SK-N-MC (cell line): ENCODE measurements around the gene HSPA4.

ENCODE experiments used
- DNase-seq: peaks from one replicate; pipeline ENCODE4 v3.0.0-alpha.2; 2011; ENCODE audit warnings: low read depth, low spot score
- H3K27ac ChIP-seq: fragments of 200-600 bp; sonication (generic); 2 replicates; pipeline ENCODE4 v1.5.1; 2016; ENCODE audit warnings: mixed run types
- H3K36me3 ChIP-seq: fragments of 200-600 bp; sonication (generic); 2 replicates; pipeline ENCODE4 v1.6.1; 2017; ENCODE audit warnings: antibody characterized with exemption, low read length, mixed read lengths; ENCODE audit not compliant: insufficient read depth
- H3K4me3 ChIP-seq: fragments of 200-600 bp; sonication (generic); 2 replicates; pipeline ENCODE4 v1.5.1; 2016
- H3K9ac ChIP-seq: fragments of 200-600 bp; sonication (generic); 2 replicates; pipeline ENCODE4 v1.8.0; 2017; ENCODE audit warnings: mixed run types, mixed read lengths; ENCODE audit not compliant: insufficient read length
- H3K9me3 ChIP-seq: fragments of 200-600 bp; sonication (generic); 2 replicates; pipeline ENCODE4 v1.6.1; 2017; ENCODE audit warnings: low read depth, mild to moderate bottlenecking, antibody characterized with exemption, low read length, moderate library complexity, mixed read lengths
- EZH2 ChIP-seq: fragments of 200-600 bp; sonication (generic); IDR thresholded peaks from one replicate; pipeline ENCODE4 v1.6.1; 2017; ENCODE audit warnings: antibody characterized with exemption
- FOXP2 ChIP-seq: optimal IDR thresholded peaks from 2 replicates; pipeline ENCODE3; 2011; ENCODE audit warnings: mild to moderate bottlenecking, moderate library complexity; ENCODE audit not compliant: insufficient read depth; ENCODE audit errors: extremely low read length, control extremely low read depth
- POLR2AphosphoS5 ChIP-seq: IDR thresholded peaks from 2 replicates; pipeline ENCODE4 v1.6.1; 2012; ENCODE audit warnings: mild to moderate bottlenecking, low read depth, low read length, borderline replicate concordance

Gene HSPA4

DNA sequence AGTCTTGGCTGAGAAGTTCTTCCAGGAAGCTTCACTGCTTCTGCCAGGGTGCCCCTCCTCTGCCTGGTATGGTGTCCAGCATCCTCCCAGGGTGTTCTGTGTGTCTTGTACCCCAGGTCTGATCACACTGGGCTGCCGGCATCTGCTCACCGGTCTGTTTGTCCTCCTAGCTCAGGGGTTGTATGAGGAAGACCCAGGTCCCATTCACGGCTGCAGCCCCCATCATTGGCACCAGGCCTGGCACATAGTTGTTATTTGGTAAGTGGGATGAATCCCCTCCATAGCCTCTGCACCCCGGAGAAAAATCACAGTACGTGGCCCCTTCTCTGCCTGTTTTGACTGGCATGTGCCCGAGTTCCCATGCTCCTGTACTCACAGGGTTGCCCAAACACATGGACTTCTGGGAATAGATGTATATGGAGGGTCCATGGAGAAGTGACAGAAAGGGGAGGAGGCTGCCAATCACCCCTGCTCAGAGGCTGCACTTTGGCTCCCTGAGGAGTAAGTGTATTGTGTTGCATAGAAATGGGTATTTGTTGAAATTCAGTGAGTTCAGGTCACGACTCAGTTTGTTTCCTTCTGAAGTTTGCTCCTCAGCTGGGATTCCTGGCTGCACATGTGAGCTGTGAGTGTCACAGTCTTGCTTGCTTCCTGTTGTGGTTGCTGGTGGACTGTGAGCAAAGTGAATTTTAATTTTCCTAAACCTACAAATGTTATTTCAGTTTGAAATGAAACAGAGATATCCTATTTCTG is 96.2 kb downstream of the HSPA4 start:
- no peak for TF ChIP-seq EZH2
- no peak for TF ChIP-seq FOXP2
- TF ChIP-seq POLR2AphosphoS5 = no peak
- H3K4me3 ChIP-seq = no peak overlapping the region
- H3K36me3 ChIP-seq = no peaks in the 10 kb centered on the region
- no peak for DNase-seq
- H3K9ac ChIP-seq = no peak overlapping the region
- no peak overlapping the region for H3K27ac ChIP-seq
- H3K9me3 ChIP-seq = no peaks in the 10 kb centered on the region

GRCh38 chr5:133149345-133149744 is 97.5 kb downstream of the HSPA4 start:
- H3K9ac ChIP-seq = no peak overlapping the region
- no peak overlapping the region for H3K27ac ChIP-seq
- TF ChIP-seq FOXP2 (no peak), POLR2AphosphoS5 (no peak), EZH2 (no peak)
- no peak for DNase-seq
- H3K9me3 ChIP-seq = no peaks in the 10 kb centered on the region
- H3K4me3 ChIP-seq = no peak overlapping the region
- no peaks in the 10 kb centered on the region for H3K36me3 ChIP-seq

GRCh38 chr5:133150909-133151544 is 99.2 kb downstream of the HSPA4 start:
- Histone ChIP-seq H3K27ac (no peak overlapping the region), H3K4me3 (no peak overlapping the region), H3K9me3 (no peaks in the 10 kb centered on the region), H3K36me3 (no peaks in the 10 kb centered on the region), H3K9ac (no peak overlapping the region)
- no peak for DNase-seq
- TF ChIP-seq FOXP2 (no peak), POLR2AphosphoS5 (no peak), EZH2 (no peak)

GRCh38 chr5:133154274-133155075 is 102.7 kb downstream of the HSPA4 start:
- H3K9me3 ChIP-seq = no peaks in the 10 kb centered on the region
- H3K36me3 ChIP-seq = no peaks in the 10 kb centered on the region
- no peak overlapping the region for H3K9ac ChIP-seq
- DNase-seq = no peak
- H3K27ac ChIP-seq = no peak overlapping the region
- TF ChIP-seq FOXP2 (no peak), EZH2 (no peak), POLR2AphosphoS5 (no peak)
- no peak overlapping the region for H3K4me3 ChIP-seq

- H3K36me3 ChIP-seq = no peaks in the 10 kb centered on the region
- no peak overlapping the region for H3K27ac ChIP-seq
- no peak for DNase-seq
- no peak overlapping the region for H3K4me3 ChIP-seq
- H3K9me3 ChIP-seq = no peaks in the 10 kb centered on the region
- no peak overlapping the region for H3K9ac ChIP-seq
- no peak for TF ChIP-seq EZH2
- no peak for TF ChIP-seq FOXP2
- no peak for TF ChIP-seq POLR2AphosphoS5
These were observed 103.6 kb downstream of the HSPA4 start for GRCh38 chr5:133155326-133155969.
